Chondrocyte (in vitro differentiated cells): ENCODE results near the gene DNHD1. TPM values are rescaled to one million over a fixed set of nuclear protein-coding genes. Genes with fewer than 3 reads are reported as not detected.

Experiments
- DNase-seq: peaks from one replicate; pipeline ENCODE4 v3.0.0; 2021; ENCODE audit warnings: mixed read lengths, low spot score
- H3K27ac Mint-ChIP-seq: one replicate; pipeline ENCODE4 v1.8.0; 2021; ENCODE audit warnings: mild to moderate bottlenecking, moderate library complexity, mixed read lengths; ENCODE audit not compliant: unreplicated experiment
- H3K27me3 Mint-ChIP-seq: 2 replicates; pipeline ENCODE4 v1.8.0; 2021; ENCODE audit warnings: low read depth, mixed read lengths
- H3K36me3 Mint-ChIP-seq: 2 replicates; pipeline ENCODE4 v1.8.0; 2021; ENCODE audit warnings: low read depth, mixed read lengths
- H3K4me1 Mint-ChIP-seq: 2 replicates; pipeline ENCODE4 v1.8.0; 2021; ENCODE audit warnings: low read depth, mild to moderate bottlenecking, mixed read lengths
- H3K4me3 Mint-ChIP-seq: one replicate; pipeline ENCODE4 v1.8.0; 2021; ENCODE audit warnings: mild to moderate bottlenecking, moderate library complexity, mixed read lengths; ENCODE audit not compliant: unreplicated experiment
- H3K9me3 Mint-ChIP-seq: 2 replicates; pipeline ENCODE4 v1.8.0; 2021; ENCODE audit warnings: low read depth, mixed read lengths
- CTCF ChIP-seq: fragments of 200-600 bp; sonication (generic); IDR thresholded peaks from 2 replicates; pipeline ENCODE4 v1.5.0; 2021; ENCODE audit warnings: antibody characterized with exemption, mild to moderate bottlenecking, moderate library complexity
- total RNA-seq: library from RNA; stranded (reverse); gene quantifications from 3 replicates; pipeline ENCODE4 v1.2.1, GENCODE V29; 2021

Gene DNHD1
- total RNA-seq, 1 donor from 2014 or later: 3.8 TPM

GRCh38 chr11:6468712-6469495, 28.2 kb upstream of the DNHD1 start:
- no peak for TF ChIP-seq CTCF
- Mint-ChIP-seq H3K4me3 (no peak overlapping the region), H3K27me3 (no peaks in the 10 kb centered on the region), H3K4me1 (peaks cover 18% of the 10 kb centered on the region), H3K27ac (no peak overlapping the region), H3K9me3 (no peaks in the 10 kb centered on the region), H3K36me3 (peaks cover 10% of the 10 kb centered on the region)
- peak; percentile 92 for DNase-seq

- H3K36me3 Mint-ChIP-seq: peaks cover 7% of the 10 kb centered on the region
- DNase-seq: no peak
- no peaks in the 10 kb centered on the region for H3K27me3 Mint-ChIP-seq
- no peak for TF ChIP-seq CTCF
- no peak overlapping the region for H3K27ac Mint-ChIP-seq
- H3K4me1 Mint-ChIP-seq: peaks cover 24% of the 10 kb centered on the region
- no peak overlapping the region for H3K4me3 Mint-ChIP-seq
- no peaks in the 10 kb centered on the region for H3K9me3 Mint-ChIP-seq
These were observed 27.5 kb upstream of the DNHD1 start for GRCh38 chr11:6469599-6469998.

- no peak for TF ChIP-seq CTCF
- Mint-ChIP-seq H3K27ac (peak overlapping the region; percentile 41), H3K9me3 (no peaks in the 10 kb centered on the region), H3K27me3 (no peaks in the 10 kb centered on the region), H3K36me3 (peaks cover 7% of the 10 kb centered on the region), H3K4me3 (peak overlapping the region; percentile 92), H3K4me1 (peaks cover 33% of the 10 kb centered on the region)
- no peak for DNase-seq
These were observed 24.1 kb upstream of the DNHD1 start for GRCh38 chr11:6472934-6473333.

GRCh38 chr11:6473451-6474412, 23.3 kb upstream of the DNHD1 start, which contains the start of gene TRIM3:
Gene TRIM3 (minus strand): TSS chr11:6473941. CDS start chr11:6465695, 8,246 bp downstream.
- Mint-ChIP-seq H3K36me3 (peaks cover 11% of the 10 kb centered on the region), H3K27ac (peak within 1 kb of the TSS; percentile 96), H3K4me1 (peaks cover 33% of the 10 kb centered on the region), H3K27me3 (no peaks in the 10 kb centered on the region), H3K9me3 (no peaks in the 10 kb centered on the region), H3K4me3 (peak within 1 kb of the TSS; percentile 92)
- TF ChIP-seq CTCF: peak; percentile 78
- DNase-seq: peak; percentile 95

GRCh38 chr11:6474413-6474792, 22.7 kb upstream of the DNHD1 start:
- H3K4me1 Mint-ChIP-seq: peaks cover 38% of the 10 kb centered on the region
- H3K9me3 Mint-ChIP-seq: no peaks in the 10 kb centered on the region
- peak overlapping the region; percentile 96 for H3K27ac Mint-ChIP-seq

More at GRCh38 chr11:6474413-6474792, 22.7 kb upstream of the DNHD1 start:
- DNase-seq: no peak
- peak; percentile 50 for TF ChIP-seq CTCF
- H3K27me3 Mint-ChIP-seq: no peaks in the 10 kb centered on the region
- peaks cover 11% of the 10 kb centered on the region for H3K36me3 Mint-ChIP-seq
- peak overlapping the region; percentile 80 for H3K4me3 Mint-ChIP-seq
